H1 (cell line): ENCODE data around the gene ELOVL2. TPM values are rescaled to one million over a fixed set of nuclear protein-coding genes. Genes with fewer than 3 reads are reported as not detected.

Source experiments
- CEBPB ChIP-seq: IDR thresholded peaks from 2 replicates; pipeline ENCODE4 v1.6.1; 2012; ENCODE audit warnings: low read depth, low read length
- KDM4A ChIP-seq: IDR thresholded peaks from one replicate; pipeline ENCODE4 v1.7.1; 2012; ENCODE audit warnings: low read depth, mild to moderate bottlenecking, moderate library complexity, low read length, inconsistent platforms; ENCODE audit not compliant: severe bottlenecking
- RAD21 ChIP-seq, 2 experiments: IDR thresholded peaks in 1 of 2; conservative IDR thresholded peaks in 1 of 2; 2 replicates each; pipeline ENCODE4 v1.6.1; 2011; ENCODE audit warnings: low read depth in 2 of 2, low read length in 2 of 2, improper control_type of control experiment in 1 of 2, inconsistent platforms in 1 of 2, mild to moderate bottlenecking in 1 of 2, moderate library complexity in 1 of 2
- polyA plus RNA-seq, 7 experiments: library from polyadenylated mRNA; depleted of rRNA in 3 of 7; stranded (reverse) in 5 of 7; unstranded in 2 of 7; fragments of >200 nt in 5 of 7; fragments of 200-250 nt in 2 of 7; gene quantifications; 1 replicate in 5 of 7; 2 replicates in 1 of 7; 4 replicates in 1 of 7; pipeline versions ENCODE4 v1.2.1 to v1.2.3, GENCODE V29; 2011 to 2013; ENCODE audit warnings: missing spikeins in 2 of 7, mixed read lengths in 2 of 7
- total RNA-seq: library from RNA; stranded (reverse); fragmentation: NEBNext Ultra II Directional; extraction: Animal tissue kit (Norgen Biotek cat#: 25700); gene quantifications from 2 replicates; pipeline ENCODE4 v1.2.1, GENCODE V29; 2021

Gene ELOVL2
- total and polyA plus RNA-seq, 2 of the 8 experiments (the other 6 are each of a cell fraction or from before 2014, with no cell fraction given): 0.42 to 0.89 TPM

DNA sequence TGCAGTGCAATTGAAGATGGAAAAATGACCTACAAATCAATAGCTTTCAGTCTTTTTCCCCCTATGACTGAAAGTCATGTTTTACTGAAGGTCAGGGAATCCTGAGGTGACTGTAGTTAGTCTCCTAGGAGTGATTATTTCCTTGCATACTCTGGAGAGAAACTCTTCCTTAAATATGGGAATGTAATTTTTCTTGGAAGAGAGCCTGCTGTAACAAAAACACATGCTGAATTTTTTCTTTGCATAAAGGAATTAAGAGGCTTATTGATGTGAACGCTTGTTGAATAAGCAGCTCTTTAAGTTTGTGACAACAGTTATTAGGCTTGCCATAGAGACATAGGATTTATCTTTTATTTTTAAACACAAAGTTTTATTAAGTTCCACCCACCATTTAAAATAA is 64.5 kb downstream of the ELOVL2 start (continued):
- no peak for TF ChIP-seq KDM4A
- no peak for TF ChIP-seq RAD21 (IDR thresholded peaks at IDR 0.05 in 1 of 2, conservative IDR thresholded peaks at IDR 0.05 in 1 of 2; ENCODE audit: low read depth in 2 of 2, low read length in 2 of 2)
- no peak for TF ChIP-seq CEBPB
